ENCODE data around the gene PSME3. TPM values are rescaled to one million over a fixed set of nuclear protein-coding genes. Genes with fewer than 3 reads are reported as not detected.

PSME3 gene
- total and polyA plus RNA-seq, 2 of the 13 experiments (the other 11 are each of a cell fraction or from before 2014, with no cell fraction given), result 66.3 to 135 TPM

GRCh38 chr17:42795061-42795460 is 38.1 kb upstream of the PSME3 start:
- DNase-seq (ENCODE audit: low spot score), result no peak
- Histone ChIP-seq H3K27me3 (ENCODE audit: control insufficient read depth in 1 of 2, insufficient read depth in 2 of 2, low read length in 2 of 2) (no peaks in the 10 kb centered on the region; a peak in 2 of 5 replicates), H3K4me1 (ENCODE audit: insufficient read depth, low read length) (peaks cover 71% of the 10 kb centered on the region), H3K9ac (ENCODE audit: insufficient read depth, low read depth, low read length) (no peak overlapping the region), H4K20me1 (ENCODE audit: insufficient read depth, low read length) (no peaks in the 10 kb centered on the region), H3K4me3 (replicated peaks in 1 of 3; ENCODE audit: insufficient read depth in 1 of 3, low read depth in 2 of 3, low read length in 3 of 3) (no peak overlapping the region), H3K27ac (ENCODE audit: extremely low read length, insufficient read depth, low read length) (no peak overlapping the region), H3K36me3 (replicated peaks in 1 of 2; ENCODE audit: control insufficient read depth in 1 of 2, insufficient read depth in 2 of 2, low read length in 2 of 2) (peaks cover 0 to 2% of the 10 kb centered on the region in 2 experiments; a peak in 3 of 5 replicates), H3K4me2 (ENCODE audit: low read depth, low read length) (no peak overlapping the region), H3K9me3 (ENCODE audit: low read length) (no peaks in the 10 kb centered on the region), H2AFZ (ENCODE audit: low read length) (no peak overlapping the region), H3K79me2 (ENCODE audit: insufficient read depth, low read length) (peaks cover 19% of the 10 kb centered on the region)
- no peak for ATAC-seq
- intact Hi-C loops (cut with micrococcal nuclease; ENCODE audit: unreplicated experiment) (no loop called here), in situ Hi-C loops (cut with HindIII; ENCODE audit: extremely low pct_ligation_motif_present, low pct_unique_long_range_greater_than_20kb) (no loop called here)
- TF ChIP-seq MTF2 (CRISPR knock-in tag; IDR thresholded peaks at IDR 0.05; ENCODE audit: borderline replicate concordance), result no peak
- no peak for TF ChIP-seq ZNF567 (CRISPR knock-in tag; IDR thresholded peaks at IDR 0.05; ENCODE audit: borderline replicate concordance)
- TF ChIP-seq PRDM15 (CRISPR knock-in tag; IDR thresholded peaks at IDR 0.05), result no peak
- no peak for TF ChIP-seq SMAD1 (CRISPR knock-in tag; IDR thresholded peaks at IDR 0.05; ENCODE audit: borderline replicate concordance, low read depth)
- TF ChIP-seq NFIC (IDR thresholded peaks at IDR 0.05; ENCODE audit: low read length), result no peak
- no peak for TF ChIP-seq ZFP41 (CRISPR knock-in tag; IDR thresholded peaks at IDR 0.05; ENCODE audit: borderline replicate concordance)
- TF ChIP-seq RERE (CRISPR knock-in tag; IDR thresholded peaks at IDR 0.05; ENCODE audit: low read depth), result no peak
- TF ChIP-seq ZFP82 (CRISPR knock-in tag; IDR thresholded peaks at IDR 0.05; ENCODE audit: borderline replicate concordance), result no peak
- FAIRE-seq, result no peak
- ChIA-PET CTCF (ENCODE audit: low intra/inter-chr PET ratio, low total read pairs) (no interaction called here), POLR2A (interaction anchor here (0.9 to 12.5 kb wide), 7 partner anchors 11 to 52 kb away, joined by 3 to 278 read pairs (median 5); partner anchors contain the start of genes BECN1, EZH1, VPS25 and WNK4)
- BruUV-seq (replicated peaks), result no TSS peak
- 87% methylated on average over 4 of the region's 4 CpGs for WGBS (ENCODE audit: low lambda C conversion rate)

Measured in HepG2 (cell line).